GM12891 (cell line): ENCODE results near the gene ECPAS.

Experiments
- DNase-seq: peaks from one replicate; pipeline ENCODE4 v3.0.0; 2011; ENCODE audit warnings: low spot score; ENCODE audit not compliant: insufficient read length
- FAIRE-seq: peaks from 2 replicates; lab custom pipeline; 2011; peaks lifted over from hg19 to GRCh38; lab: Jason Lieb, UNC
- PAX5 ChIP-seq: IDR thresholded peaks from 2 replicates; pipeline ENCODE4 v1.6.1; 2011; ENCODE audit warnings: low read length, moderate library complexity, mild to moderate bottlenecking; ENCODE audit not compliant: insufficient read depth, severe bottlenecking
- POLR2A ChIP-seq: IDR thresholded peaks from 2 replicates; pipeline ENCODE4 v1.6.1; 2011; ENCODE audit warnings: low read depth, low read length, control low read depth
- POLR2AphosphoS5 ChIP-seq: IDR thresholded peaks from 2 replicates; pipeline ENCODE4 v1.6.1; 2011; ENCODE audit warnings: low read depth, low read length, control low read depth
- POU2F2 ChIP-seq: IDR thresholded peaks from 2 replicates; pipeline ENCODE4 v1.6.1; 2011; ENCODE audit warnings: low read depth, mild to moderate bottlenecking, control low read depth, low read length, moderate library complexity
- SPI1 ChIP-seq: IDR thresholded peaks from 2 replicates; pipeline ENCODE4 v1.6.1; 2011; ENCODE audit warnings: low read depth, low read length, control low read depth
- TAF1 ChIP-seq: IDR thresholded peaks from 2 replicates; pipeline ENCODE4 v1.6.1; 2011; ENCODE audit warnings: low read depth, low read length, control low read depth

The ECPAS gene

GRCh38 chr9:111443454-111443853 is 40.7 kb downstream of the ECPAS start:
- DNase-seq (no peak), FAIRE-seq (no peak)
- TF ChIP-seq TAF1 (no peak), POLR2A (no peak), PAX5 (no peak), POU2F2 (no peak), SPI1 (no peak), POLR2AphosphoS5 (no peak)

GRCh38 chr9:111442360-111443027 is 41.7 kb downstream of the ECPAS start:
- FAIRE-seq (peak; percentile 26), DNase-seq (no peak)
- TF ChIP-seq PAX5 (no peak), POLR2AphosphoS5 (no peak), SPI1 (no peak), POU2F2 (no peak), POLR2A (no peak), TAF1 (no peak)

GRCh38 chr9:111440226-111440625 is 44.0 kb downstream of the ECPAS start:
- FAIRE-seq, result no peak
- TF ChIP-seq POLR2AphosphoS5, result no peak
- TF ChIP-seq POU2F2, result no peak
- no peak for DNase-seq

- FAIRE-seq, result no peak
- TF ChIP-seq PAX5 (no peak), POLR2AphosphoS5 (no peak), TAF1 (no peak), POLR2A (no peak), SPI1 (no peak), POU2F2 (no peak)
- DNase-seq, result no peak
Measured at GRCh38 chr9:111438541-111439235, 45.5 kb downstream of the ECPAS start.

GRCh38 chr9:111436571-111436970 is 47.6 kb downstream of the ECPAS start:
- TF ChIP-seq POU2F2 (no peak), POLR2A (no peak), PAX5 (no peak), POLR2AphosphoS5 (no peak), TAF1 (no peak), SPI1 (no peak)
- DNase-seq (no peak), FAIRE-seq (no peak)

- no peak for TF ChIP-seq POU2F2
- TF ChIP-seq SPI1, result no peak
- TF ChIP-seq POLR2AphosphoS5, result no peak
- TF ChIP-seq PAX5, result no peak
- DNase-seq, result no peak
- FAIRE-seq, result no peak
Measured at GRCh38 chr9:111433082-111433481, 51.1 kb downstream of the ECPAS start.

- FAIRE-seq (no peak), DNase-seq (no peak)
- TF ChIP-seq TAF1 (no peak), SPI1 (no peak), POLR2A (no peak), PAX5 (no peak), POLR2AphosphoS5 (no peak), POU2F2 (no peak)
Measured at GRCh38 chr9:111431684-111432083, 52.5 kb downstream of the ECPAS start.

GRCh38 chr9:111429175-111429574 is 55.0 kb downstream of the ECPAS start:
- FAIRE-seq, result no peak
- TF ChIP-seq PAX5 (no peak), POLR2AphosphoS5 (no peak), TAF1 (no peak), SPI1 (no peak), POLR2A (no peak), POU2F2 (no peak)
- no peak for DNase-seq

- no peak for DNase-seq
- FAIRE-seq, result no peak
- TF ChIP-seq POLR2A, result no peak
Measured at GRCh38 chr9:111427186-111427585, 57.0 kb downstream of the ECPAS start.

- no peak for TF ChIP-seq SPI1
- no peak for TF ChIP-seq POU2F2
- no peak for TF ChIP-seq TAF1
- no peak for TF ChIP-seq POLR2A
- TF ChIP-seq POLR2AphosphoS5, result no peak
- TF ChIP-seq PAX5, result no peak
Measured at GRCh38 chr9:111423389-111423788, 60.8 kb downstream of the ECPAS start.

GRCh38 chr9:111414406-111414805 is 69.8 kb downstream of the ECPAS start:
- FAIRE-seq (no peak), DNase-seq (no peak)
- TF ChIP-seq POU2F2, result no peak

More at GRCh38 chr9:111423389-111423788, 60.8 kb downstream of the ECPAS start:
- no peak for FAIRE-seq
- DNase-seq, result no peak
